Esophagus muscularis mucosa (tissue), 3 donors: ENCODE results near the gene XXYLT1.

Source experiments
- CTCF ChIP-seq, 3 experiments: fragments of 200-600 bp in 2 of 3; fragments of 450-650 bp in 1 of 3; sonication (generic) in 2 of 3; IDR thresholded peaks; one replicate each; pipeline ENCODE4 v1.5.1; 2017 to 2019; ENCODE audit warnings: antibody characterized with exemption in 3 of 3, mild to moderate bottlenecking in 2 of 3, moderate library complexity in 1 of 3
- POLR2A ChIP-seq: fragments of 450-650 bp; IDR thresholded peaks from one replicate; pipeline ENCODE4 v1.6.1; 2017; ENCODE audit warnings: antibody characterized with exemption, moderate library complexity, mild to moderate bottlenecking, low read depth
- POLR2AphosphoS5 ChIP-seq, 2 donors: sonication (generic); formaldehyde crosslinking; IDR thresholded peaks; one replicate each; pipeline ENCODE4 v1.6.1; 2017; ENCODE audit warnings: antibody characterized with exemption in 2 of 2

GRCh38 chr3:195135917-195136316 is 135.0 kb downstream of the XXYLT1 start:
- TF ChIP-seq CTCF (IDR thresholded peaks at IDR 0.05) (no peak), POLR2AphosphoS5 (IDR thresholded peaks at IDR 0.05) (no peak), POLR2A (no peak)
